Activated CD8-positive, alpha-beta memory T cell treated with anti-CD3 and anti-CD28 coated beads for 4 hours (primary cell): Measurements from ENCODE around the gene SPINK7.
"Not testable (repeated sequence)": the region's sequence is repeated elsewhere in the genome, so short reads cannot be mapped to it uniquely, and the experiment has no call there.

Source experiments
- DNase-seq, 2 donors: peaks; one replicate each; pipeline ENCODE4 v3.0.0-alpha.2; 2020; ENCODE audit warnings: low read depth in 2 of 2

Gene SPINK7

GRCh38 chr5:148312153-148312552 lies at the start of gene SPINK7:
Gene SPINK7 (plus strand): TSS chr5:148312423. CDS start chr5:148312484, 61 bp downstream.
- no peak for DNase-seq

- no peak for DNase-seq
Measured at GRCh38 chr5:148267962-148268361, 44.3 kb upstream of the SPINK7 start.

GRCh38 chr5:148268566-148268965 lies 43.7 kb upstream of the SPINK7 start, which contains the start of gene SPINK13:
Gene SPINK13 (plus strand): TSS chr5:148268794. CDS start chr5:148270073, 1,279 bp downstream.
- DNase-seq, result no peak

GRCh38 chr5:148275129-148275528 lies 37.1 kb upstream of the SPINK7 start:
- DNase-seq, result not testable (repeated sequence)

DNA sequence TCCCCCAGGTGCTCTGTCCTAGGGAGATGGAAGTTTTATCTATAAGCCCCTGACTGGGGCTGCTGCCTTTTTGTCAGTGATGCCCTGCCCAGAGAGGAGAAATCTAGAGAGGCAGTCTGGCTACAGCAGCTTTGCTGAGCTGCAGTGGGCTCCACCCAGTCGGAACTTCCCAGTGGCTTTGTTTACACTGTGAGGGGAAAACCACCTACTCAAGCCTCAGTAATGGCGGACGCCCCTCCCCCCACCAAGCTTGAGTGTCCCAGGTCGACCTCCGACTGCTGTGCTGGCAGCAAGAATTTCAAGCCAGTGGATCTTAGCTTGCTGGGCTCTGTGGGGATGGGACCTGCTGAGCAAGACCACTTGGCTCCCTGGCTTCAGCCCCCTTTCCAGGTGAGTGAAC lies 31.3 kb upstream of the SPINK7 start:
- DNase-seq, result not testable (repeated sequence)

GRCh38 chr5:148281336-148281735 lies 30.9 kb upstream of the SPINK7 start:
- not testable (repeated sequence) for DNase-seq

DNA sequence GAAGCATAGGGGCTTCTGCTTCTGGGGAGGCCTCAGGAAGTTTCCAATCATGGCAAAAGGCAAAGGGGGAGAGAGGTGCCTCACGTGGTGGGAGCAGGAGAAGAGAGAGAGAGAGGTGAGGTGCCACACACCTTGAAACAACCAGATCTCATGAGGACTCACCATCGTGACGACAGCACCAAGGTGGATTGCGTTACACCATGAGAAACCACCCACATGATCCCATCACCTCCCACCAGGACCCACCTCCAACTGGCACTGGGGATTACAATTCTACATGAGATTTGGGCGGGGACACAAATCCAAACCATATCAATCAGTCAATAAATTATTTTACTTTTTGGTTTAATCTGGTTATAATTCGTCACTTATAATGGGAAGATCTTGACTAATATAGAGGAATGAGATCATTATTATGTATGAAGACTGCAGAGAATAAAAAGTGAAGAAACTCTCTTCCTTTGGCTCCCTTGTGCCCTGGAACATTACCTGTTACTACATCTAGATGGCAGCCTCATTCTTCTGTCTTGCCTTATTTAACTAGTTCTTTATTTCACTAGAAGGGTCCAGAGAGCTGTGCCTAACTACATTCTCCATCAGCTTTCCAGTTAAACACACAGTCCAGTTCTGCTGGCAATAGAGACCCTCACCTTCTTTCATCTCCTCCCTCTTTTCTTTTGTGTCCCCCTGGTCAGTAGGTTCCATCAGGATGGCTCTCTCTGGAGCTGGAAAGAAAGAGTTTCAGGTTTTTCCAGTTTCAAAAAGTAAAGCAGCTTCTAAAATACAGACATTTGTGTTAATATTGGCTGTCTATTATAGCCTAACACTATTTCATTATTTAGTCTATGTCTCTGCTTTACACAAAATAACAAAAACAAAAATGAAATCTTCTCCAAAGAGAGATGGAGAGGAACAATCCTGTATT lies 21.7 kb upstream of the SPINK7 start:
- no peak for DNase-seq

- no peak for DNase-seq
Measured at GRCh38 chr5:148297731-148298130, 14.5 kb upstream of the SPINK7 start.

- DNase-seq, result no peak
Measured at GRCh38 chr5:148306446-148306845, 5.8 kb upstream of the SPINK7 start.

GRCh38 chr5:148309019-148309418 lies 3.2 kb upstream of the SPINK7 start:
- DNase-seq, result no peak

- no peak for DNase-seq
Measured at GRCh38 chr5:148309746-148310145, 2.5 kb upstream of the SPINK7 start.

DNA sequence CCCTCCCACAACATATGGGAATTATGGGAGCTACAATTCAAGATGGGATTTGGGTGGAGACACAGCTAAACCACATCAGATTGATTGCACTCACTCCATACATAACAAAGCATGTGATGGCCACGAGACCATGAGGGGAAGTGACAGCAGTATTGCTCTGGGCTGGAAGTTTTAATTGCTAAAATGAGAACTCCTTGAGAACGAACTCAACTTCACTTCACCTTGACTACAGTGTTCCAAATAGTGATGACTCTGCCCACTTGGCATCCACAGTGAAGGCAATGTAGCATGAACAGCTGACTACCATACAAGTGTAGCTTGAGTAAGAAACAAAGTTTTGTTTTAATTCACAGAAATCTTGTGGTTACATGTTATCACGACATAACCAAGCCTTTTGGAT lies 739 bp upstream of the SPINK7 start:
- no peak for DNase-seq

GRCh38 chr5:148314187-148314586 lies 2.0 kb downstream of the SPINK7 start:
- DNase-seq, result no peak

GRCh38 chr5:148314731-148315130 lies 2.5 kb downstream of the SPINK7 start:
- no peak for DNase-seq

- not testable (repeated sequence) for DNase-seq
Measured at GRCh38 chr5:148320011-148320963, 8.1 kb downstream of the SPINK7 start.

DNA sequence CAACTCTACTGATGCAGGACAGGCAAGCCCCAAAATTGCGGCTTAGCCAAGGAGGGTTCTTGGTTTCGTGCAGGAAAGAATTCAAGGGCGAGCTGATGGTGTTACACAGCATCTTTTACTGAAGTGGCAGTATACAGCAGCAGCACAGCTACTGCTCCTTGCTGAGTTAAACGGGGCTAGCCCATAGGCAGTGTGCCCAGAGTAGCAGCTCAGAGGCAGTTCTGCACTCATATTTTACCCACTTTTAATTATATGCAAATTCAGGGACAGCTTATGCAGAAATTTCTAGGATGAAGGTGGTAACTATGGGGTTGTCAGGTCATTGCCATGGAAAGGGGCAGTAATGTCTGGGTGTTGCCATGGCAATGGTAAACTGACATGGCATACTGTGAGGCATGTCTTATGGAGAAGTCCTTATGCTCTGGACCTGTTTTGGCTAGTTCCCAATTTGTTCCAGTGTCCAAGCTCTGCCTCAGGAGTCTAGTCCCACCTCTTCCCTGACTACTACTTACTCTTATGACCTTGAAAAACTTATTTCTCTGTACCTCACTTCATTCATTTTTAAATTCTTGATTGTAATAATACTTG lies 21.1 kb downstream of the SPINK7 start:
- no peak for DNase-seq

DNA sequence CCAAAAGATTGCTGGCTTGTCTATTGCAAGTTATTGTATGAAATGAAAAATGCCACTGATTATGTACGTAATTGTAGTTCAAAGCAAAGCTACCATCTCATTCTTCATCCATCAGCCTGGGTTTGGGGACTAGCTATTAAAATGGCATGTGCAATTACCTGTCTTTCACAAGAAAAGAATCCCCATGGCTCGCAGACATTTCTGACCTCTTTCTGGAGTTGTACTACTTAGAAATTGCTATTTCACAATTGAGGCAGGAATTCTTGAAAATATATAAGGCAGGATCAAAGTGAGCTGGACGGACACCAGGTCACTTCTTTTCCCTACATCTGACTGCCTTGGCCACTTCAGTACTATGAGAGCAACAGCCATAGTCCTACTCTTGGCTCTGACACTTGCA lies 23.0 kb downstream of the SPINK7 start, which contains the start of gene SPINK9:
Gene SPINK9, plus strand, starts transcription at position 301 of the 400 bp plus-strand sequence. Its CDS starts 55 bp downstream, at position 356.
- no peak for DNase-seq

- DNase-seq, result no peak
Measured at GRCh38 chr5:148336704-148337435, 24.6 kb downstream of the SPINK7 start.

GRCh38 chr5:148342371-148343045 lies 30.3 kb downstream of the SPINK7 start:
- DNase-seq, result no peak

- DNase-seq, result no peak
Measured at GRCh38 chr5:148343046-148343407, 30.8 kb downstream of the SPINK7 start.
